Measurements from ENCODE around the gene RHBDF2. TPM values are rescaled to one million over a fixed set of nuclear protein-coding genes. Genes with fewer than 3 reads are reported as not detected.

RHBDF2 gene
- total RNA-seq, 2 donors from 2014 or later: 91.6 to 153 TPM

GRCh38 chr17:76437467-76438402, 63.5 kb downstream of the RHBDF2 start:
- TF ChIP-seq, protein P1, sequence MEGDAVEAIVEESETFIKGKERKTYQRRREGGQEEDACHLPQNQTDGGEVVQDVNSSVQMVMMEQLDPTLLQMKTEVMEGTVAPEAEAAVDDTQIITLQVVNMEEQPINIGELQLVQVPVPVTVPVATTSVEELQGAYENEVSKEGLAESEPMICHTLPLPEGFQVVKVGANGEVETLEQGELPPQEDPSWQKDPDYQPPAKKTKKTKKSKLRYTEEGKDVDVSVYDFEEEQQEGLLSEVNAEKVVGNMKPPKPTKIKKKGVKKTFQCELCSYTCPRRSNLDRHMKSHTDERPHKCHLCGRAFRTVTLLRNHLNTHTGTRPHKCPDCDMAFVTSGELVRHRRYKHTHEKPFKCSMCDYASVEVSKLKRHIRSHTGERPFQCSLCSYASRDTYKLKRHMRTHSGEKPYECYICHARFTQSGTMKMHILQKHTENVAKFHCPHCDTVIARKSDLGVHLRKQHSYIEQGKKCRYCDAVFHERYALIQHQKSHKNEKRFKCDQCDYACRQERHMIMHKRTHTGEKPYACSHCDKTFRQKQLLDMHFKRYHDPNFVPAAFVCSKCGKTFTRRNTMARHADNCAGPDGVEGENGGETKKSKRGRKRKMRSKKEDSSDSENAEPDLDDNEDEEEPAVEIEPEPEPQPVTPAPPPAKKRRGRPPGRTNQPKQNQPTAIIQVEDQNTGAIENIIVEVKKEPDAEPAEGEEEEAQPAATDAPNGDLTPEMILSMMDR (IDR thresholded peaks at IDR 0.05): no peak
- H3K9me3 ChIP-seq: no peaks in the 10 kb centered on the region
- no peaks in the 10 kb centered on the region for H3K36me3 ChIP-seq
- H3K4me1 ChIP-seq (ENCODE audit: control insufficient read depth in 1 of 2, low read depth in 2 of 2): no peaks in the 10 kb centered on the region
- no peak for DNase-seq (ENCODE audit: low spot score)
- ATAC-seq (ENCODE audit: insufficient number of reproducible peaks, low FRiP score, low read depth): no peak
- H3K4me3 ChIP-seq: no peak overlapping the region
- H3K27ac ChIP-seq: no peak overlapping the region
- H3K27me3 ChIP-seq (replicated peaks; ENCODE audit: insufficient read depth): no peaks in the 10 kb centered on the region

- TF ChIP-seq, protein P1 (IDR thresholded peaks at IDR 0.05): no peak
- ATAC-seq (ENCODE audit: insufficient number of reproducible peaks, low FRiP score, low read depth): no peak
- peaks cover 3% of the 10 kb centered on the region for H3K36me3 ChIP-seq
- no peak overlapping the region for H3K4me3 ChIP-seq
- H3K4me1 ChIP-seq (ENCODE audit: control insufficient read depth in 1 of 2, low read depth in 2 of 2): no peaks in the 10 kb centered on the region
- no peaks in the 10 kb centered on the region for H3K27me3 ChIP-seq (replicated peaks; ENCODE audit: insufficient read depth)
- no peaks in the 10 kb centered on the region for H3K9me3 ChIP-seq
- no peak overlapping the region for H3K27ac ChIP-seq
- no peak for DNase-seq (ENCODE audit: low spot score)
Observed at GRCh38 chr17:76435751-76436150, 65.5 kb downstream of the RHBDF2 start.

GRCh38 chr17:76434870-76435269, 66.4 kb downstream of the RHBDF2 start:
- DNase-seq (ENCODE audit: low spot score) (no peak), ATAC-seq (ENCODE audit: insufficient number of reproducible peaks, low FRiP score, low read depth) (no peak)
- Histone ChIP-seq H3K4me3 (no peak overlapping the region), H3K4me1 (ENCODE audit: control insufficient read depth in 1 of 2, low read depth in 2 of 2) (no peaks in the 10 kb centered on the region), H3K27ac (no peak overlapping the region), H3K27me3 (replicated peaks; ENCODE audit: insufficient read depth) (no peaks in the 10 kb centered on the region), H3K36me3 (peaks cover 5% of the 10 kb centered on the region), H3K9me3 (no peaks in the 10 kb centered on the region)
- TF ChIP-seq, protein P1 (IDR thresholded peaks at IDR 0.05): no peak

DNA sequence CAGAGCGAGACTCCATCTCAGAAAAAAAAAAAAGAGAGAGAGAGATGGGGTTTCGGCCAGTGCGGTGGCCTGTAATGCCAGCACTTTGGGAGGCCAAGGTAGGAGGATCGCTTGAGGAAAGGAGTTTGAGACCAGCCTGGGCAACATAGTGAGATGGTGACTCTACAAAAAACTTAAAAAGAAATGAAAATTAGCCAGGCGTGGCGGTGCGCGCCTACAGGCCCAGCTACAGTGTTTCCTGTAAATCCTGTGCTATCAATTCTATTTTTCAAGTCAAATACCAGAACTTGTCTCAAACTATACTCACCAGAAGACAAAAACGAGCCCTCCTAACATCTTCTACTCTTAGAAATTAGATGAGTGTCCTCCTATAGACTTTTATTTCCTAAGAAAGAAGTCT, 67.5 kb downstream of the RHBDF2 start:
- DNase-seq (ENCODE audit: low spot score) (no peak), ATAC-seq (ENCODE audit: insufficient number of reproducible peaks, low FRiP score, low read depth) (no peak)
- TF ChIP-seq, protein P1 (IDR thresholded peaks at IDR 0.05): no peak
- no peaks in the 10 kb centered on the region for H3K4me1 ChIP-seq (ENCODE audit: control insufficient read depth in 1 of 2, low read depth in 2 of 2)
- H3K4me3 ChIP-seq: no peak overlapping the region
- H3K9me3 ChIP-seq: no peaks in the 10 kb centered on the region
- peaks cover 5% of the 10 kb centered on the region for H3K36me3 ChIP-seq
- H3K27me3 ChIP-seq (replicated peaks; ENCODE audit: insufficient read depth): no peaks in the 10 kb centered on the region
- H3K27ac ChIP-seq: no peak overlapping the region

GRCh38 chr17:76432712-76433336, 68.4 kb downstream of the RHBDF2 start:
- Histone ChIP-seq H3K36me3 (peaks cover 5% of the 10 kb centered on the region), H3K4me1 (ENCODE audit: control insufficient read depth in 1 of 2, low read depth in 2 of 2) (peaks cover under 1 to 7% of the 10 kb centered on the region in 2 donors), H3K27ac (no peak overlapping the region), H3K27me3 (replicated peaks; ENCODE audit: insufficient read depth) (no peaks in the 10 kb centered on the region), H3K9me3 (no peaks in the 10 kb centered on the region), H3K4me3 (no peak overlapping the region)
- TF ChIP-seq, protein P1 (IDR thresholded peaks at IDR 0.05): peak; percentile 26
- ATAC-seq (ENCODE audit: insufficient number of reproducible peaks, low FRiP score, low read depth): no peak
- no peak for DNase-seq (ENCODE audit: low spot score)

All from thoracic aorta (tissue), 2 donors.